Measurements from ENCODE around the gene SPDEF. TPM values are rescaled to one million over a fixed set of nuclear protein-coding genes. Genes with fewer than 3 reads are reported as not detected.

The SPDEF gene
- total RNA-seq, 4 donors from 2014 or later = 25.0 to 45.9 (median 32.3) TPM

- DNase-seq (ENCODE audit: low spot score in 2 of 2) = no peak
Measured at GRCh38 chr6:34587325-34587724, 31.2 kb upstream of the SPDEF start.

DNA sequence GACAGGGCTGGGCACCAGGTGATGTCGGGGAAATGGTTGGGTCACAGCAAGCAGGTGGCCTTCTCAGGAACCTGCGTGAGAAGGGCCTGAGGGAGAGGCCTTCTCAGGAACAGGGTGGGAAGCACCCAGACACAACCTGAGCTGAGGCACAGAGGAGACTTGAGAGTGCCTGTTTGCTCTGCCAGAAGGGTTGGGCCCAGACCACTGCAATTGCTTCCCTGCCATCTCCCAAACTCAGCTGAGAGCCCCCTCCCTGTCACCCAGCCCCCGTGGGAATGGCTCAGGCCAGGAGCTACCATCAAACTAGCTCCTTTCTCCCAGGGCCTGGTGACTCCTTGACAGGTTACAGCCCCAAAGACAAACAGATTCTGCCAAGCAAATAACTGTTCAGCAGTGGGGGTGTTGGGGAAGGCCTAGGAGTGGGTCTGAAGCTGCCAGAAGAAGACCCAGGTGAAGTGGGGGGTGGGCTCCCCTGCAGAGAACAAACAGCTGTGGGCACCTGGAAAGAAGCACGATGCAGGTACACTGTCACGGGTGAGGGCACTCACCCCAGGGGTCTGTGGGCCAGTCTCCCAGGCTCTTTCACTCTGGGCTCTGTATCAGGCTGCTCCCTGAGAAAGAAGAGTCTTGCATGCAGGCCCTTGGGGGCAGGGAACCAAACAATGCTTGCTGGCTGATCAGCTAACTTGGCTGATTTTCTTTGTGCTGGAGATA lies 30.4 kb upstream of the SPDEF start:
- H3K9me3 ChIP-seq = no peaks in the 10 kb centered on the region
- H3K4me1 ChIP-seq = peaks cover 2% of the 10 kb centered on the region
- TF ChIP-seq EP300 (IDR thresholded peaks at IDR 0.05) = no peak
- TF ChIP-seq POLR2A (IDR thresholded peaks at IDR 0.05) = no peak
- no peak for TF ChIP-seq POLR2AphosphoS5 (IDR thresholded peaks at IDR 0.05)
- TF ChIP-seq CTCF (IDR thresholded peaks at IDR 0.05) = no peak
- no peak overlapping the region for H3K4me3 ChIP-seq
- no peaks in the 10 kb centered on the region for H3K27me3 ChIP-seq
- 86% methylated on average over 5 of the region's 5 CpGs for WGBS
- no peak for DNase-seq (ENCODE audit: low spot score in 2 of 2)
- peaks cover 25% of the 10 kb centered on the region for H3K36me3 ChIP-seq
- no peak overlapping the region for H3K27ac ChIP-seq

More at GRCh38 chr6:34587325-34587724, 31.2 kb upstream of the SPDEF start:
- Histone ChIP-seq H3K27me3 (no peaks in the 10 kb centered on the region), H3K9me3 (no peaks in the 10 kb centered on the region), H3K4me3 (no peak overlapping the region), H3K36me3 (peaks cover 25% of the 10 kb centered on the region), H3K4me1 (peaks cover 7% of the 10 kb centered on the region), H3K27ac (no peak overlapping the region)
- TF ChIP-seq POLR2A (IDR thresholded peaks at IDR 0.05) (no peak), POLR2AphosphoS5 (IDR thresholded peaks at IDR 0.05) (no peak), CTCF (IDR thresholded peaks at IDR 0.05) (no peak), EP300 (IDR thresholded peaks at IDR 0.05) (no peak)
- 87% methylated on average over 2 of the region's 2 CpGs for WGBS

GRCh38 chr6:34585512-34586061 lies 29.5 kb upstream of the SPDEF start:
- TF ChIP-seq POLR2A (IDR thresholded peaks at IDR 0.05) (no peak), EP300 (IDR thresholded peaks at IDR 0.05) (no peak), CTCF (IDR thresholded peaks at IDR 0.05) (no peak), POLR2AphosphoS5 (IDR thresholded peaks at IDR 0.05) (no peak)
- Histone ChIP-seq H3K27me3 (no peaks in the 10 kb centered on the region), H3K4me3 (no peak overlapping the region), H3K36me3 (peaks cover 25% of the 10 kb centered on the region), H3K27ac (no peak overlapping the region), H3K9me3 (no peaks in the 10 kb centered on the region), H3K4me1 (peaks cover 2% of the 10 kb centered on the region)
- whole genome bisulfite sequencing = 37% methylated on average over 3 of the region's 4 CpGs
- DNase-seq (ENCODE audit: low spot score in 2 of 2) = no peak

GRCh38 chr6:34585108-34585507 lies 29.0 kb upstream of the SPDEF start:
- TF ChIP-seq CTCF (IDR thresholded peaks at IDR 0.05) (no peak), POLR2A (IDR thresholded peaks at IDR 0.05) (no peak), EP300 (IDR thresholded peaks at IDR 0.05) (no peak), POLR2AphosphoS5 (IDR thresholded peaks at IDR 0.05) (no peak)
- Histone ChIP-seq H3K4me1 (peaks cover 2% of the 10 kb centered on the region), H3K27me3 (no peaks in the 10 kb centered on the region), H3K9me3 (no peaks in the 10 kb centered on the region), H3K4me3 (no peak overlapping the region), H3K36me3 (peaks cover 25% of the 10 kb centered on the region), H3K27ac (no peak overlapping the region)
- 67% methylated on average over 2 of the region's 2 CpGs for WGBS
- DNase-seq (ENCODE audit: low spot score in 2 of 2) = no peak

GRCh38 chr6:34584694-34585093 lies 28.6 kb upstream of the SPDEF start:
- 93% methylated on average over 9 of the region's 9 CpGs for WGBS
- Histone ChIP-seq H3K4me3 (no peak overlapping the region), H3K27me3 (no peaks in the 10 kb centered on the region), H3K36me3 (peaks cover 22% of the 10 kb centered on the region), H3K9me3 (no peaks in the 10 kb centered on the region), H3K4me1 (peaks cover 2% of the 10 kb centered on the region), H3K27ac (no peak overlapping the region)
- TF ChIP-seq POLR2AphosphoS5 (IDR thresholded peaks at IDR 0.05) = no peak
- no peak for TF ChIP-seq EP300 (IDR thresholded peaks at IDR 0.05)
- no peak for TF ChIP-seq POLR2A (IDR thresholded peaks at IDR 0.05)
- no peak for TF ChIP-seq CTCF (IDR thresholded peaks at IDR 0.05)
- no peak for DNase-seq (ENCODE audit: low spot score in 2 of 2)

Data from suprapubic skin (tissue), 4 donors.